ENCODE measurements around the gene NEFH. TPM values are rescaled to one million over a fixed set of nuclear protein-coding genes. Genes with fewer than 3 reads are reported as not detected.

Gene NEFH
- total RNA-seq, 2 experiments from 2014 or later: 7.5 to 8.6 TPM

DNA sequence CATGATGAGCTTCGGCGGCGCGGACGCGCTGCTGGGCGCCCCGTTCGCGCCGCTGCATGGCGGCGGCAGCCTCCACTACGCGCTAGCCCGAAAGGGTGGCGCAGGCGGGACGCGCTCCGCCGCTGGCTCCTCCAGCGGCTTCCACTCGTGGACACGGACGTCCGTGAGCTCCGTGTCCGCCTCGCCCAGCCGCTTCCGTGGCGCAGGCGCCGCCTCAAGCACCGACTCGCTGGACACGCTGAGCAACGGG, 169 bp downstream of the NEFH start:
- peaks cover 14% of the 10 kb centered on the region for H3K4me1 Mint-ChIP-seq (ENCODE audit: low read depth)
- ATAC-seq: no peak
- ChIA-PET CTCF (interaction anchor here (2.2 kb wide), 1 partner anchor 9 kb away, joined by 6 read pairs; no protein-coding TSS in a partner anchor), POLR2A (interaction anchor here (1.8 kb wide), 1 partner anchor 11 kb away, joined by 5 read pairs; no protein-coding TSS in a partner anchor)
- H3K36me3 Mint-ChIP-seq (ENCODE audit: low read depth): peaks cover 3% of the 10 kb centered on the region
- peaks cover 34% of the 10 kb centered on the region for H3K27me3 Mint-ChIP-seq
- TF ChIP-seq, protein P1, sequence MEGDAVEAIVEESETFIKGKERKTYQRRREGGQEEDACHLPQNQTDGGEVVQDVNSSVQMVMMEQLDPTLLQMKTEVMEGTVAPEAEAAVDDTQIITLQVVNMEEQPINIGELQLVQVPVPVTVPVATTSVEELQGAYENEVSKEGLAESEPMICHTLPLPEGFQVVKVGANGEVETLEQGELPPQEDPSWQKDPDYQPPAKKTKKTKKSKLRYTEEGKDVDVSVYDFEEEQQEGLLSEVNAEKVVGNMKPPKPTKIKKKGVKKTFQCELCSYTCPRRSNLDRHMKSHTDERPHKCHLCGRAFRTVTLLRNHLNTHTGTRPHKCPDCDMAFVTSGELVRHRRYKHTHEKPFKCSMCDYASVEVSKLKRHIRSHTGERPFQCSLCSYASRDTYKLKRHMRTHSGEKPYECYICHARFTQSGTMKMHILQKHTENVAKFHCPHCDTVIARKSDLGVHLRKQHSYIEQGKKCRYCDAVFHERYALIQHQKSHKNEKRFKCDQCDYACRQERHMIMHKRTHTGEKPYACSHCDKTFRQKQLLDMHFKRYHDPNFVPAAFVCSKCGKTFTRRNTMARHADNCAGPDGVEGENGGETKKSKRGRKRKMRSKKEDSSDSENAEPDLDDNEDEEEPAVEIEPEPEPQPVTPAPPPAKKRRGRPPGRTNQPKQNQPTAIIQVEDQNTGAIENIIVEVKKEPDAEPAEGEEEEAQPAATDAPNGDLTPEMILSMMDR (IDR thresholded peaks at IDR 0.05): no peak
- no peak for DNase-seq
- no peaks in the 10 kb centered on the region for H3K9me3 Mint-ChIP-seq
- intact Hi-C loops (cut with micrococcal nuclease): no loop called here
- H3K27ac Mint-ChIP-seq: no peak overlapping the region
- no peak overlapping the region for H3K4me3 Mint-ChIP-seq

DNA sequence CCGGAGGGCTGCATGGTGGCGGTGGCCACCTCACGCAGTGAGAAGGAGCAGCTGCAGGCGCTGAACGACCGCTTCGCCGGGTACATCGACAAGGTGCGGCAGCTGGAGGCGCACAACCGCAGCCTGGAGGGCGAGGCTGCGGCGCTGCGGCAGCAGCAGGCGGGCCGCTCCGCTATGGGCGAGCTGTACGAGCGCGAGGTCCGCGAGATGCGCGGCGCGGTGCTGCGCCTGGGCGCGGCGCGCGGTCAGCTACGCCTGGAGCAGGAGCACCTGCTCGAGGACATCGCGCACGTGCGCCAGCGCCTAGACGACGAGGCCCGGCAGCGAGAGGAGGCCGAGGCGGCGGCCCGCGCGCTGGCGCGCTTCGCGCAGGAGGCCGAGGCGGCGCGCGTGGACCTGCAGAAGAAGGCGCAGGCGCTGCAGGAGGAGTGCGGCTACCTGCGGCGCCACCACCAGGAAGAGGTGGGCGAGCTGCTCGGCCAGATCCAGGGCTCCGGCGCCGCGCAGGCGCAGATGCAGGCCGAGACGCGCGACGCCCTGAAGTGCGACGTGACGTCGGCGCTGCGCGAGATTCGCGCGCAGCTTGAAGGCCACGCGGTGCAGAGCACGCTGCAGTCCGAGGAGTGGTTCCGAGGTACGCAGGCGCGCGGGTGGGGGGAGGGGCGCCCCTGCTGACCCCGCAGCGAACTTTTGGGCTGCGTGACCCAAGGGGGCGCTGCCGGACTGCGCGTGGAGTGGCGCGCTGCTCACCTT, 670 bp downstream of the NEFH start:
- Mint-ChIP-seq H3K27me3 (peaks cover 32% of the 10 kb centered on the region), H3K27ac (peak overlapping the region; percentile 43), H3K4me3 (peak overlapping the region; percentile 73), H3K9me3 (no peaks in the 10 kb centered on the region), H3K4me1 (ENCODE audit: low read depth) (peaks cover 14% of the 10 kb centered on the region), H3K36me3 (ENCODE audit: low read depth) (peaks cover 3% of the 10 kb centered on the region)
- ChIA-PET POLR2A (interaction anchor here (1.8 kb wide), 1 partner anchor 12 kb away, joined by 5 read pairs; no protein-coding TSS in a partner anchor), CTCF (interaction anchor here (2.2 kb wide), 1 partner anchor 10 kb away, joined by 6 read pairs; no protein-coding TSS in a partner anchor)
- intact Hi-C loops (cut with micrococcal nuclease): no loop called here
- peak; percentile 85 for ATAC-seq
- TF ChIP-seq, protein P1 (IDR thresholded peaks at IDR 0.05): peak; percentile 21
- peak; percentile 65 for DNase-seq

- Mint-ChIP-seq H3K4me1 (ENCODE audit: low read depth) (peaks cover 14% of the 10 kb centered on the region), H3K4me3 (peak overlapping the region; percentile 73), H3K36me3 (ENCODE audit: low read depth) (peaks cover 3% of the 10 kb centered on the region), H3K9me3 (no peaks in the 10 kb centered on the region), H3K27ac (peak overlapping the region; percentile 43), H3K27me3 (peaks cover 30% of the 10 kb centered on the region)
- no peak for ATAC-seq
- intact Hi-C loops (cut with micrococcal nuclease): no loop called here
- DNase-seq: no peak
- CTCF ChIA-PET: interaction anchor here (1.1 to 2.2 kb wide), 3 partner anchors 10 to 88 kb away, joined by 3 to 9 read pairs (median 6); no protein-coding TSS in a partner anchor
- POLR2A ChIA-PET: interaction anchor here (1.8 kb wide), 1 partner anchor 13 kb away, joined by 5 read pairs; no protein-coding TSS in a partner anchor
- TF ChIP-seq, protein P1 (IDR thresholded peaks at IDR 0.05): no peak
These were observed 1.4 kb downstream of the NEFH start for GRCh38 chr22:29481265-29482000.

GRCh38 chr22:29482253-29482652, 2.2 kb downstream of the NEFH start:
- POLR2A ChIA-PET: no interaction called here
- H3K9me3 Mint-ChIP-seq: no peaks in the 10 kb centered on the region
- peak overlapping the region; percentile 73 for H3K4me3 Mint-ChIP-seq
- peaks cover 14% of the 10 kb centered on the region for H3K4me1 Mint-ChIP-seq (ENCODE audit: low read depth)
- intact Hi-C loops (cut with micrococcal nuclease): no loop called here
- H3K36me3 Mint-ChIP-seq (ENCODE audit: low read depth): peaks cover 3% of the 10 kb centered on the region
- no peak overlapping the region for H3K27ac Mint-ChIP-seq
- DNase-seq (no peak), ATAC-seq (no peak)
- CTCF ChIA-PET: interaction anchor here (1.1 to 1.2 kb wide), 2 partner anchors 11 to 89 kb away, joined by 3 to 9 read pairs; no protein-coding TSS in a partner anchor
- TF ChIP-seq, protein P1 (IDR thresholded peaks at IDR 0.05): no peak
- H3K27me3 Mint-ChIP-seq: peaks cover 27% of the 10 kb centered on the region

All from activated CD8-positive, alpha-beta T cell treated with anti-CD3 and anti-CD28 coated beads for 36 hours (primary cell).